ENCODE data around the gene RREB1. TPM values are rescaled to one million over a fixed set of nuclear protein-coding genes. Genes with fewer than 3 reads are reported as not detected.
"Not testable (repeated sequence)": the region's sequence is repeated elsewhere in the genome, so short reads cannot be mapped to it uniquely, and the experiment has no call there.

RREB1 gene
- total RNA-seq, 2 experiments from 2014 or later, result 18.7 to 19.7 TPM

GRCh38 chr6:7155871-7156579 is 48.3 kb downstream of the RREB1 start:
- CTCF ChIA-PET, result interaction anchor here (1.1 kb wide), 1 partner anchor 35 kb away, joined by 3 read pairs; no protein-coding TSS in a partner anchor
- ATAC-seq, result no peak
- H3K4me3 Mint-ChIP-seq, result peak overlapping the region; percentile 5
- peaks cover 16% of the 10 kb centered on the region for H3K36me3 Mint-ChIP-seq (ENCODE audit: low read depth)
- H3K27ac Mint-ChIP-seq, result peak overlapping the region; percentile 73
- peaks cover 79% of the 10 kb centered on the region for H3K4me1 Mint-ChIP-seq (ENCODE audit: low read depth)
- no peaks in the 10 kb centered on the region for H3K27me3 Mint-ChIP-seq
- TF ChIP-seq CTCF (IDR thresholded peaks at IDR 0.05), result no peak
- POLR2A ChIA-PET, result interaction anchor here (0.7 to 0.9 kb wide), 2 partner anchors 14 to 68 kb away, joined by 3 to 5 read pairs; no protein-coding TSS in a partner anchor
- intact Hi-C loops (cut with micrococcal nuclease), result no loop called here
- H3K9me3 Mint-ChIP-seq, result no peaks in the 10 kb centered on the region
- no peak for DNase-seq

GRCh38 chr6:7156643-7157278 is 49.0 kb downstream of the RREB1 start:
- no peak overlapping the region for H3K4me3 Mint-ChIP-seq
- TF ChIP-seq CTCF (IDR thresholded peaks at IDR 0.05), result no peak

GRCh38 chr6:7157307-7157706 is 49.5 kb downstream of the RREB1 start:
- H3K27ac Mint-ChIP-seq; H3K4me3 Mint-ChIP-seq; DNase-seq; ATAC-seq; POLR2A ChIA-PET; CTCF ChIA-PET; H3K9me3 Mint-ChIP-seq; intact Hi-C loops (cut with micrococcal nuclease); H3K27me3 Mint-ChIP-seq: not testable (repeated sequence)
- Mint-ChIP-seq H3K4me1 (ENCODE audit: low read depth) (peaks cover 77% of the 10 kb centered on the region), H3K36me3 (ENCODE audit: low read depth) (peaks cover 16% of the 10 kb centered on the region)

More at GRCh38 chr6:7156643-7157278, 49.0 kb downstream of the RREB1 start:
- H3K4me1 Mint-ChIP-seq (ENCODE audit: low read depth), result peaks cover 81% of the 10 kb centered on the region
- ChIA-PET POLR2A (interaction anchor here (0.7 to 0.9 kb wide), 2 partner anchors 13 to 69 kb away, joined by 3 to 5 read pairs; no protein-coding TSS in a partner anchor), CTCF (interaction anchor here (1.1 kb wide), 1 partner anchor 35 kb away, joined by 3 read pairs; no protein-coding TSS in a partner anchor)
- intact Hi-C loops (cut with micrococcal nuclease), result no loop called here
- ATAC-seq (no peak), DNase-seq (no peak)
- no peaks in the 10 kb centered on the region for H3K27me3 Mint-ChIP-seq
- no peaks in the 10 kb centered on the region for H3K9me3 Mint-ChIP-seq
- peaks cover 16% of the 10 kb centered on the region for H3K36me3 Mint-ChIP-seq (ENCODE audit: low read depth)
- H3K27ac Mint-ChIP-seq, result no peak overlapping the region

DNA sequence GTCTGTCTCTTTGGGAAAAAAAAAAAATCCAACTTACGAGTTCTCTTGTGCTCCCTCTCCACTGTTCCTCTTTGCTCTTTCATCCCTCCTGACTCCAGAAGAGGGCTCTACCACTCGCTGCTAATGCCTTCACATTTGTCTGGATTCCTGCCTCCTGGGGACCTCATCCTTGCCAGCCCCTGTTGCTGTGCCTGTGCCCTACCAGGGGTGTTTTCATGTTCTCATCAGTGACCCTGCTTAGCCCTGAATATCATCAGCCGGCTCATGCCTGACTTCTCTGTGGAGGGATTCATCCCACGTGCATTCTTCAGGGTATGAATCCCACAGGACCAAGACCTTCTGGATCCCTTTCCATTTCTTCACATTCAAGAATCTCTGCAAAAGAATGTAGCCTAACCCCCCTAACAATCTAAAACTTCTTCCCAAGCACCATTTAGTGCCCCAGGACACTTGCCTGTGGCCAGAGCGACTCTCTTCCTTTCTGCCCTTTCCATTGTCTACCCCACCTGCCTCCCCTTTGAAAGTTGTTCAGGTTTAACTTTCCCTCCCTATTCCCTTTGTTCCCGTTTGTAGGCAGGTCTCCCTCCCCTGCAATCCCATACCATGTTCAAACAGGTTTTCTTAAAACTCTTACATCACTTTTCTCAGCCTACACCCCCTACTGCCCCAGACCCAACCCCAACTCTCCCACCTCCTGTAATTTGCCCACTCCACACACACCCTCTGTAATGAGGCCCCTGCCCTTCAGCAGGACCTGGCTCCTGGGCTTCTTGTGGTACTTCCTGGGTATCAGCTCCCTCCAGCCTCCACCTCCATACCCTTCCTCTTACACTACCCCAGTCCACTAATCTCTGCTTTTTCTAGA is 50.2 kb downstream of the RREB1 start:
- CTCF ChIA-PET, result interaction anchor here (1.1 kb wide), 1 partner anchor 12 kb away, joined by 3 read pairs; no protein-coding TSS in a partner anchor
- no peaks in the 10 kb centered on the region for H3K9me3 Mint-ChIP-seq
- ATAC-seq (no peak), DNase-seq (no peak)
- H3K27ac Mint-ChIP-seq, result no peak overlapping the region
- intact Hi-C loops (cut with micrococcal nuclease), result no loop called here
- no peaks in the 10 kb centered on the region for H3K27me3 Mint-ChIP-seq
- POLR2A ChIA-PET, result no interaction called here
- no peak for TF ChIP-seq CTCF (IDR thresholded peaks at IDR 0.05)
- peaks cover 75% of the 10 kb centered on the region for H3K4me1 Mint-ChIP-seq (ENCODE audit: low read depth)
- H3K36me3 Mint-ChIP-seq (ENCODE audit: low read depth), result peaks cover 14% of the 10 kb centered on the region
- no peak overlapping the region for H3K4me3 Mint-ChIP-seq
